SK-N-MC (cell line): ENCODE results near the gene CTRL.
"Not testable (repeated sequence)": the region's sequence is repeated elsewhere in the genome, so short reads cannot be mapped to it uniquely, and the experiment has no call there.

Experiments
- DNase-seq: peaks from one replicate; pipeline ENCODE4 v3.0.0-alpha.2; 2011; ENCODE audit warnings: low read depth, low spot score
- H3K27ac ChIP-seq: fragments of 200-600 bp; sonication (generic); 2 replicates; pipeline ENCODE4 v1.5.1; 2016; ENCODE audit warnings: mixed run types
- H3K36me3 ChIP-seq: fragments of 200-600 bp; sonication (generic); 2 replicates; pipeline ENCODE4 v1.6.1; 2017; ENCODE audit warnings: antibody characterized with exemption, low read length, mixed read lengths; ENCODE audit not compliant: insufficient read depth
- H3K4me3 ChIP-seq: fragments of 200-600 bp; sonication (generic); 2 replicates; pipeline ENCODE4 v1.5.1; 2016
- H3K9ac ChIP-seq: fragments of 200-600 bp; sonication (generic); 2 replicates; pipeline ENCODE4 v1.8.0; 2017; ENCODE audit warnings: mixed run types, mixed read lengths; ENCODE audit not compliant: insufficient read length
- H3K9me3 ChIP-seq: fragments of 200-600 bp; sonication (generic); 2 replicates; pipeline ENCODE4 v1.6.1; 2017; ENCODE audit warnings: low read depth, mild to moderate bottlenecking, antibody characterized with exemption, low read length, moderate library complexity, mixed read lengths
- EZH2 ChIP-seq: fragments of 200-600 bp; sonication (generic); IDR thresholded peaks from one replicate; pipeline ENCODE4 v1.6.1; 2017; ENCODE audit warnings: antibody characterized with exemption
- FOXP2 ChIP-seq: optimal IDR thresholded peaks from 2 replicates; pipeline ENCODE3; 2011; ENCODE audit warnings: mild to moderate bottlenecking, moderate library complexity; ENCODE audit not compliant: insufficient read depth; ENCODE audit errors: extremely low read length, control extremely low read depth
- POLR2AphosphoS5 ChIP-seq: IDR thresholded peaks from 2 replicates; pipeline ENCODE4 v1.6.1; 2012; ENCODE audit warnings: mild to moderate bottlenecking, low read depth, low read length, borderline replicate concordance

Gene CTRL

DNA sequence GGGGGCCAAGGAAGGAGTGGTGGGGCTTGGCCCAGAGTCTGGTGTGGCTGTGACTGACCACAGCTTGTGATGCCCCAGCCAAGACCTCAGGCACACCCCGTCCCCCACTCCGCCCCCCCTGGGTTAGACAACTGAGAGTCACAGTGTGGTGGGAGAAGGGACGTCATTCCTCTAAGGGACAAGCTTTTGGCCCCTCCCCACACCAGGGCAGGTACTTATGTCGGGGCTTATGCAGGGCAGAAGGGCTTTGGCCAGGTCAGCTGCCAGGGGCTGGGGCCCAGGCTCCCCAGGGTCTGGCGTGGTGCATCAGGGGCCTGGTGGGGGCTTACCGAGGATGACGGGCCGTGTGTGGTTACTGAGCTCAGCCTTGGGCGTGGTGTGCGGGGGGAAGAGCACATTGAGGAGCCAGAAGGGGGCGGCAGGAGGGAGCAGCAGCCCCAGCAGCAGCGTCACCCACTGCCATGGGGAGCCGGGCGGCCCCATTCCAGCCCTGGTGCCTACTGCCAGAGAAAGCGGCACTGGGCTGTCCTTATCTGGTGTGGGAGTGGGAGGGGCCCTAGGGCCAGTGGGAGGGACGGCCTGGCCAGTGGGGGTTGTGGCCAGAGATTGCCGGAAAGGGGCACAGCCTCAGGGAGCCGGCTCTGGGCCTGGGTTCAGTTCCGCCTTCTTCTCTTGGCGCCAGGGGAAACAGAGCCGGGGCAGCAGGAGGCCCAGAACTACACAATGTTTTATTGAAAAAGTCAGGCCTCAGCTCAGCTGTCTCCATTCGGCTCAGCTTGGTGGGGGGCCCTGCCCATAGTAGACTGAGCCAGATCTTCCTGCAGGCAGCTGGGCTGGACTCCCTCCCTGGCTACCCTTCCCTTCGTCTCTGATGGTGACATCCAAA, 12.2 kb upstream of the CTRL start, which contains the start of gene LCAT:
Gene LCAT, minus strand, starts transcription at position 502 of the 886 bp plus-strand sequence. Its CDS starts 19 bp downstream, at position 483.
- TF ChIP-seq FOXP2 (no peak), EZH2 (no peak), POLR2AphosphoS5 (no peak)

DNA sequence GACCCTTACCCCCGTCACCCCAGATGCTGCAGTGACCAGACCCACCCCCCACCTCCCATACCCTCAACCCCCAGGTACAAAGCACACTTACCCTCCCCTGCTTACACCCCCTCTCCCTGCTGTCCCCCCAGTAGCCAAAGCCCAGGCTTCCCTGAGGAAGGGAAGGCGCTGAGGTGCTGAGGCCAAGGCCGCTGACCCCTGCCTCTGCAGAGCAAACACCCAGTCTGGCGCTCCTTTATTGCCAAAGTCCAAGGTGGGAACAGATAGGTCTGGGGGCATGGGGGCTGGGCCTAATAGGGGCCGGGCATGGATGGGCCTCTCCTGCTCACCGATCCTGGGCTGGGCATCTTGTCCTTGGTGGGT, 11.6 kb upstream of the CTRL start:
- TF ChIP-seq POLR2AphosphoS5: no peak
- H3K4me3 ChIP-seq: no peak overlapping the region
- H3K27ac ChIP-seq: no peak overlapping the region
- DNase-seq: no peak
- H3K9ac ChIP-seq: no peak overlapping the region
- no peaks in the 10 kb centered on the region for H3K36me3 ChIP-seq
- no peaks in the 10 kb centered on the region for H3K9me3 ChIP-seq

More for the DNA sequence above, 12.2 kb upstream of the CTRL start, which contains the start of gene LCAT:
- Histone ChIP-seq H3K36me3 (no peaks in the 10 kb centered on the region), H3K9ac (no peak within 1 kb of the TSS), H3K27ac (no peak within 1 kb of the TSS), H3K9me3 (no peaks in the 10 kb centered on the region), H3K4me3 (no peak within 1 kb of the TSS)
- DNase-seq: no peak

DNA sequence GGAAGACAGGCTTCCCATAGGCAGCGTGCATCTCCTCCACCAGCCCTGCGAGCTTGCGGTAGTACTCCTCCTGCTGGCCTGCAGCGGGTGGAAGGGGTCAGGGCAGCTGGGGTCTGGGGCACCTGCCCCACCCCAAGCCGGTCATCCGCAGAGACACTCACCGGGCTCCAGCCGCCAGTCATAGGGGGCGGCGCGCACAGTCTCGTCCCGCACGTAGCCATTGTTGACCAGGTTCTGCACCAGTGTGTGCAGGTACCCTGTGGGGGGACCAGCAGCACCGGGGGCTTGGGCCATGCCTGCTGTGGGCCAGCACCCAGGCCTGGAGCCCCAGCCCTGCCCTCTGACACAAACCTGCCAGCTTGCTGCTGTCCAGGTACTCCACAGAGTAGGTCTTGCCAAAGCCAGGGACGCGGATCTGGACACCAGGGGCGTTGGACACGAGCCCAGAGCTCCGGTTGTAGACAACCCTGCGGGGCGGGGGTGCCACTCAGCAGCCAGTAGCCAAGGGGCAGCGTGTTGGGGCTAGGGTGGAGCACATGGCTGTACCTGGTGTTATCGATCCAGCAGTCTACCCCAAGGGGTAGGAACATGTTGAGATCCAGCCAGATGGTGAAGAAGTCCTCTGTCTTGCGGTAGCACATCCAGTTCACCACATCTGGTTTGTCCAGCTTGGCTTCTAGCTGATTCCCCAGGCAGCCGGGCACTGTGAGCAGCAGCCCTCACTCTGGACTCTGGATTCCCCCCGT, 11.0 kb upstream of the CTRL start:
- no peaks in the 10 kb centered on the region for H3K36me3 ChIP-seq
- H3K4me3 ChIP-seq: no peak overlapping the region
- DNase-seq: no peak
- H3K9me3 ChIP-seq: no peaks in the 10 kb centered on the region
- TF ChIP-seq POLR2AphosphoS5: no peak
- TF ChIP-seq FOXP2: no peak
- no peak for TF ChIP-seq EZH2
- H3K9ac ChIP-seq: no peak overlapping the region
- H3K27ac ChIP-seq: no peak overlapping the region

DNA sequence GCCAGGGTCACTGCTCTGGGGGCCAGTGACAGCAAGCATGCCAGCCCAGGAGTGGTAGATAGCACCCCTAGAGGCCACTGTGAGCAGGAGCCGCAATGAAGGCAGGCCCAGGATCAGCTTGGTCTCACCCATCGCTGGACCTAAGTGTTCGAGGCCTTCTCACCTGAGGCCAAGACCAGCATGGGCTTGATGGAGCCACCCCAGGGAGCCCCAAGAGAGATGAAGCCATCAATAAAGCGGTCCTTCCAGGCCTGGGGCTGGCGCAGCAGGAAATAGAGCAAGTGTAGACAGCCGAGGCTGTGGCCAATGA, 10.5 kb upstream of the CTRL start:
- Histone ChIP-seq H3K9ac (no peak overlapping the region), H3K4me3 (no peak overlapping the region), H3K27ac (no peak overlapping the region), H3K36me3 (no peaks in the 10 kb centered on the region), H3K9me3 (no peaks in the 10 kb centered on the region)
- no peak for TF ChIP-seq FOXP2
- no peak for TF ChIP-seq POLR2AphosphoS5
- no peak for TF ChIP-seq EZH2
- DNase-seq: no peak

DNA sequence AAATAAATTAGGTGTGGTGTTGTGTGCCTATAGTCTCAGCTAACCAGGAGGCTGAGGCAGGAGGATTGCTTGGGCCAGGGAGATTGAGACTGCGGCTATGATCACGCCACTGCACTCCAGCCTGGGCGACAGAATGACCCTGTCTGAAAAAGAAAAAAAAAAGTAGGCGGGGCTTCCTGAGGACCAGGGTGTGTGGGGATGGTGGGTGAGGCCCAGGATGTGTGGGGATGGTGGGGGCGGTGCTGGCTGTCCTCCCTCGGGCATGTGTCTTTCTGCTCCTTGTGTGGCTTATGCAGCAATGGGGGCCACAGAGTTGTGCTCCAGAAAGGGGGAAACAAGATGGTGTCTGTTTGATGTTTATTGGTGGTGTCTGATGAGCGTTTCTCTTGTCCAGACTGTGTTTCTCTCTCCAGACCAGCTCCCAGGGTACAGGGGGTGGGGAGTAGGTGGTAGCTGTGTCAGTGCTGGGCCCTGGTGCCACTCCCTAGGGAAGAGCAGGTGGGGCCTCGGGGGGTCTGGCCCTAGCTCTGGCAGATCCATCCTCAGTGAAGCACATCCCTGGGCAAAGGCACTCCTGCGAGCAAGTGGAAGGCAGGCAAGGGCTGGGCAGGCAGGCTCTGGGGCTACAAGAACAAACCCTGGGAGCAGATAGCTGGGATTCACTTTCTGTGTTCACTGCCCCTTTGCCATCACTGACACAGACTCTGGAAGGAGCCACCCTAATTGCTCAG, 10.0 kb upstream of the CTRL start:
- H3K9me3 ChIP-seq: no peaks in the 10 kb centered on the region
- no peaks in the 10 kb centered on the region for H3K36me3 ChIP-seq
- H3K4me3 ChIP-seq: no peak overlapping the region
- DNase-seq: no peak
- no peak overlapping the region for H3K27ac ChIP-seq
- TF ChIP-seq EZH2 (no peak), FOXP2 (no peak), POLR2AphosphoS5 (no peak)
- H3K9ac ChIP-seq: no peak overlapping the region

DNA sequence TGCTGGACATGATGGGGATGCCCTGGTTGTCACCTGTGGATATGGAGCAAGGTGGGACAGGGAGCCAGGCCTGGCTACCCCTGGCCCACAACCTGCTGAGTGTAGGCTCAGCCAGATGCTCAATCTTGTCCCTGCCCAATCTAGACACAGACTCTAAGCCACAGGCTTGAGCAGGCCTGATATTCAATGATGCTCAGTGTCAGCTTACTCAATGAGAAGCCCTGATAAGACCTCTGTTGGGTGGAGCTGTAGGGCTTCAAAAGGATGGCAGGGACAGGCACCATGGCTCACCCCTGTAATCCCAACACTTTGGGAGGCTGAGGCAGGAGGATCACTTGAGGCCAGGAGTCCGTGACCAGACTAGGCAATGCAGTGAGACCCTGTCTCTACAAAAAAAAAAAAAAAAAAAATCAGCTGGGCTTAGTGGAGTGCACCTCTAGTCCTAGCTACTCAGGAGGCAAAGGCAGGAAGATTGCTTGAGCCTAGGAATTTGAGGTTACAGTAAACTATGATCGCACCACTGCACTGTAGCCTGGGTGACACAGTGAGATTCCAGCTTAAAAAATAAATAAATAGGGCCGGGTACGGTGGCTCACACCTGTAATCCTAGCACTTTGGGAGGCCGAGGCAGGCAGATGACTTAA, 8.9 kb upstream of the CTRL start:
- H3K27ac ChIP-seq: no peak overlapping the region
- no peak for TF ChIP-seq EZH2
- no peak for TF ChIP-seq POLR2AphosphoS5
- TF ChIP-seq FOXP2: no peak
- H3K9me3 ChIP-seq: no peaks in the 10 kb centered on the region
- no peak for DNase-seq
- H3K9ac ChIP-seq: no peak overlapping the region
- H3K4me3 ChIP-seq: no peak overlapping the region
- no peaks in the 10 kb centered on the region for H3K36me3 ChIP-seq

DNA sequence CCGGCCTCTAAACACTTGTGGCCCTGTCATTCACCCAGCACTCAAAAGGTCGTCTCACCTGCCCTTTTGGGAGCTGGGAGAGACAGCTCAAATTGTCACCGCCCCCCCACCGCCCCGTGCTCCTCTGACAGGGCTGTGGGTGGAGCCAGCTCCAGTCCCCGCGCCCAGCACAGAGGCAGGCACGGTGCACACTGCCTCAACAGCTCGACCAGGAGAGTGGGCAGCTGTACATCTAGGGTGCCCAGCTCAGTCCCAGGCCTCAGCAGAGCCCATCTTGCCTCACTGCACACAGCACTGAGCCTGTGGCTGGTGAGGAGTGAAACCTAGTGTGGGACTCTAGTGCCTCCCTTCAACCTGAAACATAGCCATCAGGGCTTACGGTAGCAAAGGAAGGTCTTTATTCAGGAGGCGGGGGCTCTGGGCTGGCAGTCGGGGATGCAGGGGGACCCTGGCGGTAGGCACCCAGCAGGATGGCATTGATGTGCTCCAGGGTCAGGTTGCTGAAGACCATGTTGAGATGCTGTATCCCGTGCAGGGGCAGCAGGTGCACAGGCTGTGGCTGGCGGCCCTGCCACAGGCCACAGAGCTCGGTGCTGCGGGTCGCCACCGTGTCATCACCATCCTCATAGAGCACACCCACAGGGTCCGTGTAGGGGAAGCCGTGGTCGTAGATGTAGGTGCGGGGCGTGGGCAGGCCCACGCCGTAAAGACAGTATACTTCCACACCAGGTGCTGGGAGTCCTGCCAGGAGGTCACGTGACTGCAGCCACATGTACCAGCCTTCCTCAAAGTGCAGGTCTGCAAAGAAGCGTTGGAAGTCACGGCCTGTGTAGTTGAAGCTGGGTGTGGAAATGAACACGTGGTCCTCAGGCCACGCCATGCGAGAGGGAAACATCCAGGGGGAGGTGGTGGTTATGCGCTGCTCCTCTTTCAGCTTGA, 8.1 kb upstream of the CTRL start:
- TF ChIP-seq FOXP2: no peak
- TF ChIP-seq EZH2: no peak
- TF ChIP-seq POLR2AphosphoS5: no peak
- no peak overlapping the region for H3K9ac ChIP-seq
- no peak overlapping the region for H3K4me3 ChIP-seq
- H3K9me3 ChIP-seq: no peaks in the 10 kb centered on the region
- no peaks in the 10 kb centered on the region for H3K36me3 ChIP-seq
- no peak overlapping the region for H3K27ac ChIP-seq
- DNase-seq: no peak

DNA sequence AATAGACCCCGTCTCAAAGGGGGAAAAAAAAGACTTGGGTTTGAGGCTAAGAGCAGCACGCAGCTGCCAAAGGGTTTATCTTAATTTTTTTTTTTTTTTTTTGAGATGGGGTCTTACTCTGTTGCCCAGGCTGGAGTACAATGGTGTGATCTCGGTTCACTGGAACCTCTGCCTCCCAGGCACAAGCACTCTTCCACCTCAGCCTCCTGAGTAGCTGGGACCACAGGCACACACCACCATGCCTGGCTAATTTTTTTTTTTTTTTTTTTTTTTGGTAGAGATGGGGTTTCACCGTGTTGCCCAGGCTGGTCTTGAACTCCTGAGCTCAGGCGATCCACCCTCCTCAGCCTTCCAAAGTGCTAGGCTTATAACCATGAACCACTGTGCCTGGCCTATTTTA, 6.1 kb upstream of the CTRL start:
- not testable (repeated sequence) for H3K36me3 ChIP-seq, DNase-seq, H3K4me3 ChIP-seq, H3K9ac ChIP-seq, H3K27ac ChIP-seq, H3K9me3 ChIP-seq
